Measurements from ENCODE around the gene RABGAP1L. TPM values are rescaled to one million over a fixed set of nuclear protein-coding genes. Genes with fewer than 3 reads are reported as not detected.

Gene RABGAP1L
- total and polyA plus RNA-seq, 2 of the 8 experiments (the other 6 are each of a cell fraction or from before 2014, with no cell fraction given) = 33.3 to 156 TPM

DNA sequence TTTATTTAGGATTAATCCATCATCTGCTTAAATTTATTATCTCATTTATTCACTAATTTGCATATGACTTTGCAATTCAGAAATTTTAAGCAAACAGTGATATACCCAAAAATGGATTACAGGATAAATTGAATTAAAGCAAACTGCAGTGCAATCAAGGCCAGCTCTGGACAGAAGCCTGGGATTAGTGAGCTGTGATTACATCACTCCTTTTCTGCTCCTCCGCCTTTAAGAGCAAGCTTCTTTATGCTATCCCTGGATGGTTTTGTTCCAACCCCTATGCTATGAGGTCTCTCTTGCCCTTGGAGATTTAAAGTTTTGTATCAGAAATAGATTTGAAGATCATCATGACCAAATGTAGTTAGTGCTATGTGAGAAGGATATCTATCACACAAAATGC lies 321.0 kb downstream of the RABGAP1L start:
- no peak overlapping the region for H2BK12ac ChIP-seq (ENCODE audit: low read depth, low read length)
- no peak for FAIRE-seq
- H3K4me1 ChIP-seq (replicated peaks in 1 of 4; ENCODE audit: control insufficient read depth in 3 of 4, insufficient read depth in 4 of 4, low read length in 3 of 4) = no peaks in the 10 kb centered on the region
- no peak overlapping the region for H3K4me3 ChIP-seq (ENCODE audit: extremely low read depth in 1 of 4, insufficient read depth in 2 of 4, low read depth in 3 of 4, low read length in 4 of 4)
- CTCF ChIA-PET (ENCODE audit: partially characterized antibody) = interaction anchor here (1.5 kb wide), 2 partner anchors 11 to 261 kb away, joined by 4 read pairs; no protein-coding TSS in a partner anchor
- H2BK5ac ChIP-seq (ENCODE audit: low read depth, low read length) = no peak overlapping the region
- no peak overlapping the region for H2BK15ac ChIP-seq (ENCODE audit: low read length)
- no peaks in the 10 kb centered on the region for H3K27me3 ChIP-seq (replicated peaks in 1 of 4; ENCODE audit: control insufficient read depth in 3 of 4, extremely low read depth in 1 of 4, insufficient read depth in 3 of 4, low read length in 3 of 4)
- H3K14ac ChIP-seq (ENCODE audit: insufficient read length) = no peak overlapping the region
- no peak overlapping the region for H4K8ac ChIP-seq (ENCODE audit: extremely low read depth, insufficient read depth, low read length)
- H3K18ac ChIP-seq (ENCODE audit: extremely low read depth, low read length) = no peak overlapping the region
- H4K20me1 ChIP-seq (replicated peaks in 1 of 2; ENCODE audit: control insufficient read depth in 1 of 2, insufficient read depth in 2 of 2, low read length in 2 of 2) = no peaks in the 10 kb centered on the region
- H3K9ac ChIP-seq (replicated peaks in 1 of 4; ENCODE audit: extremely low read depth in 1 of 4, low read depth in 3 of 4, low read length in 3 of 4) = peak overlapping the region in 1 of 4 experiments; percentile 49; a peak in 1 of 7 replicates
- no peak overlapping the region for H2BK20ac ChIP-seq (ENCODE audit: low read length)
- no peak for DNase-seq (ENCODE audit: low read depth in 1 of 2, low spot score in 2 of 2)
- POLR2A ChIA-PET (ENCODE audit: partially characterized antibody) = no interaction called here
- no peaks in the 10 kb centered on the region for H3K23me2 ChIP-seq (ENCODE audit: low read depth, low read length)
- H3K23ac ChIP-seq (ENCODE audit: insufficient read length) = no peak overlapping the region
- TF ChIP-seq SUZ12 (IDR thresholded peaks at IDR 0.05; ENCODE audit: low read length) (no peak), EP300 (IDR thresholded peaks at IDR 0.05; ENCODE audit: borderline replicate concordance in 1 of 2, low read depth in 2 of 2, low read length in 2 of 2) (no peak), NRF1 (IDR thresholded peaks at IDR 0.05; ENCODE audit: low read depth, low read length) (no peak), KDM4A (IDR thresholded peaks at IDR 0.05; ENCODE audit: low read depth, low read length, severe bottlenecking) (no peak), CHD1 (IDR thresholded peaks at IDR 0.05; ENCODE audit: low read depth, low read length) (no peak), RFX5 (IDR thresholded peaks at IDR 0.05; ENCODE audit: borderline replicate concordance, low read depth, low read length) (no peak), ZNF274 (IDR thresholded peaks at IDR 0.05; ENCODE audit: borderline replicate concordance, extremely low read depth, low read length) (no peak), KDM1A (IDR thresholded peaks at IDR 0.05; ENCODE audit: borderline replicate concordance, low read length) (no peak), EZH2 (IDR thresholded peaks at IDR 0.05; ENCODE audit: low read depth, low read length, severe bottlenecking) (no peak), TCF12 (IDR thresholded peaks at IDR 0.05; ENCODE audit: low read depth, low read length) (no peak), SRF (IDR thresholded peaks at IDR 0.05; ENCODE audit: low read depth, low read length) (no peak), SAP30 (IDR thresholded peaks at IDR 0.05; ENCODE audit: insufficient read depth, insufficient replicate concordance, low read length) (no peak), CBX5 (IDR thresholded peaks at IDR 0.05; ENCODE audit: low read depth, low read length) (no peak), SP2 (IDR thresholded peaks at IDR 0.05; ENCODE audit: low read length) (no peak), SIRT6 (IDR thresholded peaks at IDR 0.05; ENCODE audit: low read length) (no peak)
- no peak overlapping the region for H3K56ac ChIP-seq (replicated peaks; ENCODE audit: insufficient read length, low read depth, low read length)
- H2AFZ ChIP-seq (ENCODE audit: low read length) = no peak overlapping the region
- H3K79me2 ChIP-seq (ENCODE audit: control insufficient read depth in 1 of 2, insufficient read depth in 2 of 2, low read length in 2 of 2) = no peaks in the 10 kb centered on the region
- H4K91ac ChIP-seq (replicated peaks; ENCODE audit: insufficient read length, low read length) = no peak overlapping the region
- H3K27ac ChIP-seq (ENCODE audit: low read depth, low read length) = no peak overlapping the region
- H3K36me3 ChIP-seq (ENCODE audit: control insufficient read depth in 2 of 4, insufficient read depth in 4 of 4, low read length in 3 of 4) = no peaks in the 10 kb centered on the region
- no peaks in the 10 kb centered on the region for H3K79me1 ChIP-seq (ENCODE audit: low read depth, low read length)
- H3K4me2 ChIP-seq (ENCODE audit: insufficient read depth in 1 of 2, low read depth in 2 of 2, low read length in 2 of 2) = no peak overlapping the region
- no peak overlapping the region for H3K4ac ChIP-seq (replicated peaks; ENCODE audit: insufficient read length, low read depth, low read length)
- no peaks in the 10 kb centered on the region for H3K9me3 ChIP-seq (ENCODE audit: insufficient read depth in 2 of 2, low read depth in 1 of 2, low read length in 1 of 2)
- no peak overlapping the region for H2AK5ac ChIP-seq (ENCODE audit: low read depth, low read length)
- 100% methylated on average over 1 of the region's 1 CpG; no CpG with 5 or more reads in 1 of the 2 experiments for WGBS, 2 experiments (ENCODE audit: extremely low coverage in 1 of 2, insufficient coverage in 1 of 2, insufficient read length in 1 of 2, insufficient replicate concordance in 2 of 2, low coverage in 1 of 2, low lambda C conversion rate in 2 of 2, missing lambda C conversion rate in 1 of 2)
- H2BK120ac ChIP-seq (replicated peaks; ENCODE audit: low read depth, low read length) = no peak overlapping the region
- no peak overlapping the region for H4K5ac ChIP-seq (ENCODE audit: insufficient read length, low read depth, low read length)

Measured in H1 (cell line).